ELR (cell line): ENCODE measurements around the gene SYTL3.
"Not testable (repeated sequence)": the region's sequence is repeated elsewhere in the genome, so short reads cannot be mapped to it uniquely, and the experiment has no call there.

ENCODE experiments used
- DNase-seq: peaks from one replicate; pipeline ENCODE4 v3.0.0-alpha.2; 2015; ENCODE audit warnings: low read depth

The SYTL3 gene

GRCh38 chr6:158638324-158638854 lies 11.5 kb upstream of the SYTL3 start:
- no peak for DNase-seq

GRCh38 chr6:158639056-158639455 lies 10.8 kb upstream of the SYTL3 start:
- DNase-seq, result no peak

GRCh38 chr6:158640519-158640918 lies 9.3 kb upstream of the SYTL3 start:
- no peak for DNase-seq

GRCh38 chr6:158642097-158642601 lies 7.7 kb upstream of the SYTL3 start:
- peak; percentile 93 for DNase-seq

- DNase-seq, result peak; percentile 39
These were observed 6.0 kb upstream of the SYTL3 start for GRCh38 chr6:158643836-158644230.

GRCh38 chr6:158644231-158645063 lies 5.4 kb upstream of the SYTL3 start, which contains the start of gene DYNLT1:
DYNLT1 (minus strand) TSS chr6:158644743; CDS start chr6:158644708, 35 bp downstream.
- DNase-seq, result peak; percentile 93

GRCh38 chr6:158645064-158646022 lies 4.5 kb upstream of the SYTL3 start:
- peak; percentile 65 for DNase-seq

- DNase-seq, result peak; percentile 23
These were observed 3.6 kb upstream of the SYTL3 start for GRCh38 chr6:158646023-158646910.

- DNase-seq, result peak; percentile 18
These were observed 2.4 kb upstream of the SYTL3 start for GRCh38 chr6:158647501-158647900.

- peak; percentile 97 for DNase-seq
These were observed 1.1 kb upstream of the SYTL3 start for GRCh38 chr6:158648682-158649131.

- not testable (repeated sequence) for DNase-seq
These were observed 2.3 kb downstream of the SYTL3 start for GRCh38 chr6:158651981-158652737.

- DNase-seq, result no peak
These were observed 3.9 kb downstream of the SYTL3 start for GRCh38 chr6:158653577-158654354.

- peak; percentile 89 for DNase-seq
These were observed 4.6 kb downstream of the SYTL3 start for GRCh38 chr6:158654498-158654897.

GRCh38 chr6:158654960-158655489 lies 5.2 kb downstream of the SYTL3 start:
- DNase-seq, result peak; percentile 90

- DNase-seq, result no peak
These were observed 6.0 kb downstream of the SYTL3 start for GRCh38 chr6:158655569-158656450.

GRCh38 chr6:158656986-158657385 lies 7.1 kb downstream of the SYTL3 start:
- peak; percentile 44 for DNase-seq

- DNase-seq, result peak; percentile 54
These were observed 10.5 kb downstream of the SYTL3 start for GRCh38 chr6:158660333-158660754.

- DNase-seq, result no peak
These were observed 11.4 kb downstream of the SYTL3 start for GRCh38 chr6:158661156-158661685.
